GM19452 (cell line): ENCODE data around the gene ZHX3.
"Not testable (repeated sequence)": the region's sequence is repeated elsewhere in the genome, so short reads cannot be mapped to it uniquely, and the experiment has no call there.

Experiments
- ATAC-seq: cut with Tn5 transposase; IDR thresholded peaks from one replicate; pipeline ENCODE4 v1.9.1; 2021; ENCODE audit not compliant: unreplicated experiment

Gene ZHX3

GRCh38 chr20:41261260-41261659, 56.3 kb downstream of the ZHX3 start:
- no peak for ATAC-seq

DNA sequence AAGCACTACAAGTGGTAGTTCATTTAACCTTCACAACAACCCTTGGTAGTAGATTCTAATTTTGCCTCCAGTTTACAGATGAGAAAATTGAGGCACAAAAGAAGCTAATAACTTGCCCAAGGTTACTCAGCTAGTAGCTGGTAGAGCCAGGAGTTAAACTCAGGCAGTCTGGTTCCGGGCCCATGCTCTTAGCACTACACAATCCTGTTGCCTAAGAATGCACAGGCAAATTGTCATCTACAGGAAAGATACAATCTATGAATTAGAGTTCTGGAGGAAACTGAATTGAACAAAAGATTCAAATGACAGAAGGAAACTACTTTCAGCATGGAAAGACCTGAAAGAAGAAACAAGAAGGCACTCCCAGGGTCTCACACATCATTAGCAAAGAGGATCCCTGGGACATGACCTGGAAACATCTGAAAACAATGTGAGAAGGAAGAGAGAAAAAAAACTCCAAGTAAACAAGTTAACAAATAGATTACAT, 56.8 kb downstream of the ZHX3 start:
- no peak for ATAC-seq

DNA sequence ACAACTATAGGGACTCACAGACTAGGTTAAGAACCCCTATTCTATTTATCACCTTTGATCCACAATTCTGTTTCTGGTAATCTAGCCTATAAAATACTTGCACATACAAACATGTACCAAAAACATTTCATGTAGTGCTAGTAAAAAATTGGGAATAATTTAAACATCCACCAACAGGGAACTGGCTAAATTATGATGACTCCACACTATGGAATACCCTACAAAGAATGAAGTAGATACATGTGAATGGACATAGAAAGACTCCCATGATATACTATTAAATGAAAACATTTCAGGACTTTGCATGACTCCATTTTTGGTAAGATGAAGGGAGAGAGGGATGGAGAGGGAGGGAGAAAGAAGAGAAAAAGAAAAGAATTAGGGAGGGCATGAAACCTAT, 58.2 kb downstream of the ZHX3 start:
- ATAC-seq = no peak

DNA sequence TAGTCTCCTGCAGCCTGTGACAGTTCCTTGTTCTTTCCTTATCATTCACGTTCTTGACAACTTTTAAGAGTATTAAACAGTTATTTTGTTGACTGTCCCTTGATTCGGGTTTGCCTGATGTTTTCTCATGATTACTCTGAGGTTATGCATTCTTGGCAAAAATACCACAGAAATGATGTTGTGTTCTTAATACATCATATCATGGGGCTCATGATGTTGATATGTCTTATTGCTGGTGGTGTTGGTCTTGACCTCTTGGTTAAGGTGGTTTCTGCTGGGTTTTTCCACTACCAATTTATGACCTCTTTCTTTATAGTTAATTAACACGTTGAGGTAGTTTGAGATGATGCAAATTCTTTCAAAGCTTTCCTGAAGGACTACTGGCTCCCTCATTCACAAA, 59.1 kb downstream of the ZHX3 start:
- ATAC-seq = no peak

GRCh38 chr20:41256516-41256915, 61.0 kb downstream of the ZHX3 start:
- no peak for ATAC-seq

- ATAC-seq = no peak
These were observed 61.9 kb downstream of the ZHX3 start for GRCh38 chr20:41255655-41256054.

- no peak for ATAC-seq
These were observed 67.9 kb downstream of the ZHX3 start for GRCh38 chr20:41249411-41250281.

DNA sequence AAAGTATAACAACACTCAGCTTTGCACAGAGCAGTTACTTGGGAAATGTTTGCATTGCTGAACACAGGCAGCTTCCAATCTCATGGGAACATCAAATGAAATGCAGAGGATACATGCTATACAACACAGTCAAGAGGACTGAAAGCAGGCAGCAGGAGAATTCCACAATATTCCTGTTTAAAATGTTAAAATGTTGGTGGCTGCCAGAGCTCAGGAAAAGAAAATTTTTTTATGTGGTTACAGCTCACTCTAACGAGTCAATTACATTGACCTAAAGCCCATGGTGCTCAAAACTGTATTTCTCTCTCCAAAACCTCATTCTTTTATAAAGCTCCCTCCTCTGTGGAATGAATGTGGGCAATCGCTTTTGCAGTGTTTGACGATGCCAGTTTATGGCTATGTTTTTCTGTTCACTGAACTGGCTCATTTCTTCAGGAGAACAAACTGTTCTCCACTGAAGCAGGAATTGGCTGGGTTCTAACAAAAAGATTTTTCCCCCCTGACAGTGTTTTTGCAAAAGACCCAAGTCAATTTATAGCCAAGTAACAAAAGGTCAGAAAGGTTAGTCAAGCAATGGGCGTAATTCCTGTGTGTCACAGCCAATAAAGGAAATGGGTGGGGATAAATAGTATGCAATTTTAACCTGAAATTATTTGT, 69.0 kb downstream of the ZHX3 start:
- ATAC-seq = no peak

- no peak for ATAC-seq
These were observed 69.8 kb downstream of the ZHX3 start for GRCh38 chr20:41247523-41248367.

- ATAC-seq = no peak
These were observed 72.3 kb downstream of the ZHX3 start for GRCh38 chr20:41245086-41245707.

DNA sequence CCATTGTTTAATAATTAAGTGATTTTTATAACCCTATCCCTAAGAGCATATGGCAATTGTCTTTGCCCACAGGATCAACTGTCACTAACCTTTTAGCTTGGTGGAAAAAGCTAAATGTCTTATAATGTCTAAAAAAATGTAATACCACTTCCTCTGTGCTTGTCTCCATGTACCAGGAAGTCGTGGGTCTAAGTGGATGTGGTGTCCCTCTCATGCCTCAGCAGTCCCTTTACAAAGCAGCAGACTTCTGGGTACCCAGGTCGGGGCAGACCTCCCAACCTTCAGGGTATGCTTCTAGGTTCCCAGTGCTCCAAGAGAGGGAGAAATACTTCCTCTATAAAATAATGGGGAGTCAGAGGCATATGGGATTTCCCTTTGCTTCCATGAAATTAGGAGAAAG, 74.7 kb downstream of the ZHX3 start:
- ATAC-seq = no peak

GRCh38 chr20:41242352-41242751, 75.2 kb downstream of the ZHX3 start:
- ATAC-seq = no peak

DNA sequence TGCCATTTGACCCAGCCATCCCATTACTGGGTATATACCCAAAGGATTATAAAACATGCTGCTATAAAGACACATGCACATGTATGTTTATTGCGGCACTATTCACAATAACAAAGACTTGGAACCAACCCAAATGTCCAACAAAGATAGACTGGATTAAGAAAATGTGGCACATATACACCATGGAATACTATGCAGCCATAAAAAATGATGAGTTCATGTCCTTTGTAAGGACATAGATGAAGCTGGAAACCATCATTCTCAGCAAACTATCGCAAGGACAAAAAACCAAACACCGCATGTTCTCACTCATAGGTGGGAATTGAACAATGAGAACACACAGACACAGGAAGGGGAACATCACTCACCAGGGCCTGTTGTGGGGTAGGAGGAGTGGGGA, 80.3 kb downstream of the ZHX3 start:
- ATAC-seq = not testable (repeated sequence)

DNA sequence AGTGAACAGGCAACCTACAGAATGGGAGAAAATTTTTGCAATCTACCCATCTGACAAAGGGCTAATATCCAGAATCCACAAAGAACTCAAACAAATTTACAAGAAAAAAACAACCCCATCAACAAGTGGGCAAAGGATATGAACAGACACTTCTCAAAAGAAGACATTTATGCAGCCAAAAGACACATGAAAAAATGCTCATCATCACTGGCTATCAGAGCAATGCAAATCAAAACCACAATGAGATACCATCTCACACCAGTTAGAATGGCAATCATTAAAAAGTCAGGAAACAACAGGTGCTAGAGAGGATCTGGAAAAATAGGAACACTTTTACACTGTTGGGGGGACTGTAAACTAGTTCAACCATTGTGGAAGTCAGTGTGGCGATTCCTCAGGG, 80.7 kb downstream of the ZHX3 start:
- ATAC-seq = not testable (repeated sequence)

DNA sequence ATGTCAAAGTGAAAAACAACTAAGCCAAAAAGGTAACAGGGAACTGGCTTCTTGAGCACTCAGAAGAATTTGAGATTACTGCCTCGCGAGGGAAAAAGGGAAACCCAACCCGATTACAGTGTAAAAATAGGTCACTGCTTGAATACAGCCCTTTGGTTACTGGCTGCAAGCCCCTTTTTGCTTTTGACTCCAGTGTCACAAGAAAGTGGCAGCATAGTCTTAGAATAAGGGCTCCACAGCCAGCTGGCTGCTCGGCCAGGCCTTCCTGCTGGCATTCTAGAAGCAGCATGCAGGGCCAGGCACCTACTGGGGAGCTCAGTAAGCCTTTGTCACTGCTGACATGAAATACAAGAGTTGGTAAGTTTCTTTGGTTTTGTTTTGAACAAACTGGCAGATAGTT, 83.0 kb downstream of the ZHX3 start:
- no peak for ATAC-seq

DNA sequence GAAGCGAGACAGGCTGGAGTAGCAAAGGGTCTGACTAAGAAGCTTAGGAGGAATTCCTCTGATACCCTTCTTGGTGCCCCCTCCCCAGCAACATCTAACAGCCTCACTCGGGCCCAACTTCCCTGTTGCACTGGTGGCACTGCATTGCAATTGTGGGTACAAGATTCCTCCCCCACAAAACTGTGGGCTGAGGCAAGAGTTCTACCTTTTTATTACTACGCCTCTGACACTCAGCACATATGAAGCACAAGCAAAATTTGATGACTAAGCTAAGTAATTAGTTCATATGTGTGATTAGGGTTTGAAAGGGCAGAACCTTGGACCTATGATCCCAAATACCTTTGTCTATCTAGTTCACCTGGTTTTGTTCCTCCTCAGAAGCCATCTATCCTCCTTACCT, 83.5 kb downstream of the ZHX3 start:
- no peak for ATAC-seq

- ATAC-seq = no peak
These were observed 84.3 kb downstream of the ZHX3 start for GRCh38 chr20:41232973-41233926.

DNA sequence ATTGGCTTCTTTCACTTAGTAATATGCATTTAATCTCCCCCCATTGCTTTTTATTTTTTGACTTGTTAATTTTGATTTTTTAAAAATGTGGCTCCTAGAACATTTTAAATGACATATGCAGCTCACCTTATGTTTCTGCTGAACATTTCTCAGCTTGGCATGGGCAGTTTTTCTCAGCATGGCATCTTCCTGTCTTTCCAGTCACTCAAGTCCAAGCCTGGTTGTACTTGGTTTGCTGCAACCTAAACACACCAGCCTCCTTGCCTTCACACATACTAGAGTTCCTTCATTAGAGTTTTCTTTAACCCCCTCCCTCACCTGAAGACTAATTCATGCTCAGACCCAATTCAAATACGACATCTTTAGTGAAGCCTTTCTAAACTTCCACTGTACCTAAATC, 86.4 kb downstream of the ZHX3 start:
- no peak for ATAC-seq

DNA sequence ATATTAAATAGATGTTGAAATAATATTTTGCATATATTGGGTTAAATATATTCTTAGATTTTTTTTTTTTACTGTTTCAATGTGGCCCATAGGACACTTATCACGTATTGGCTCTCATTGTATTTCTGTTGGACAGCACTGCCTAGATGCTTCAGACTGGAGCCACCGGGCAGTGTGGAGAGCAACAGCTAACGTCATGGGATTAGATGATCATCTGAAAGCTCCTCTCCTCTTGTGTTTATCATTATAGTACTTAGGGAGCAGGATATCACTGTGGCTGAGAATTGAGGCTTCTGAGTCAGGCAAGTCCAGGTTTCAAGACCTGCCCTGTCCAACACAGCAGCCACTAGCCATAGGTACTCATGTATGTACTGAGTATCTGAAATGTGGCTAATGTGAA, 87.4 kb downstream of the ZHX3 start:
- ATAC-seq = no peak

DNA sequence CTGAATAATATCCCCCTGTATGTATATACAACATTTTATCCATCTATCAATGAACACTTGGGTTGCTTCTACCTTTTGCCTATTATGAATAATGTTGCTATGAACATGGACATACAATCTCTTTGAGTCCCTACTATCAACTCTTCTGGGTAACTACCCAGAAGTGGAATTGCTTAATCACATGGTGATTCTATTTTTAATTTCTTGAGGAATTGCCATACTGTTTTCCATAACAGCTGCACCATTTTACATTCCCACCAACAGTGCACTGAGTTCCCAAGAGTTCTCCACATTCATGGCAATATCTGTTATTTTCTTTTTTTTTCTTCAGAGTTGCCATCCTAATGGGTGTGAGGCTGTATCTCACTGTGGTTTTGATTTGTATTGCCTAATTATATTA, 88.3 kb downstream of the ZHX3 start:
- ATAC-seq = peak; percentile 20
